Stimulated activated CD8-positive, alpha-beta memory T cell treated with anti-CD3 and anti-CD28 coated beads, Interleukin-15, amount 100 ng/mL, for 4 hours (primary cell): ENCODE data around the gene AOPEP.
"Not testable (repeated sequence)": the region's sequence is repeated elsewhere in the genome, so short reads cannot be mapped to it uniquely, and the experiment has no call there.

ENCODE experiments used
- DNase-seq, 2 donors: peaks; one replicate each; pipeline ENCODE4 v3.0.0-alpha.2; 2020; ENCODE audit warnings: low read depth in 2 of 2

The AOPEP gene

GRCh38 chr9:94818178-94818541 is 91.7 kb downstream of the AOPEP start:
- DNase-seq: no peak

DNA sequence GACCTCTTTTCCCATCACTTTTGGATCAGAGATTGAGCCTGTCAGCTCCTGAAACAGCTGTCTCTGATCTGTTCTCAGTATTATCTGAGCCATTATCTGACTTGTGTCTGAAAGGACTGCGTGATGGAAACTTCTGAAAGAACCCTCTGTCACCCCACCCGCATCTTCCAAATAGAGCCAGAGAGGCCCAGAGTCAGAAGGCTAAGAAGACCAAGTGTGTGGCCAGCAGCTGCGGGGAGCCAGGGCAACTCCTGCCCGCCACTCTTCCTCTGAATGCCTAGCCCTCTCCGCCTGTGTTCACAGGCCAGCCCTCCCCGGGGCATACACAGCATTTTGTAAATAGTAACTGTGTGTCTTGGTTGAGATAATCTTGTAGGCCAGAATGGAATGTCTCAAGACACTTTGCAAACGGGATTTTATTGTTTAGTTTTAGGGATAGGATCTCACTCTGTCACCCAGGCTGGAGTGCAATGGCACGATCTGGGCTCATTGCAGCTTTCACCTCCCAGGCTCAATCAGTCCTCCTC is 92.7 kb downstream of the AOPEP start:
- no peak for DNase-seq

- DNase-seq: no peak
Measured at GRCh38 chr9:94821098-94821887, 94.8 kb downstream of the AOPEP start.

- no peak for DNase-seq
Measured at GRCh38 chr9:94822273-94822672, 95.8 kb downstream of the AOPEP start.

DNA sequence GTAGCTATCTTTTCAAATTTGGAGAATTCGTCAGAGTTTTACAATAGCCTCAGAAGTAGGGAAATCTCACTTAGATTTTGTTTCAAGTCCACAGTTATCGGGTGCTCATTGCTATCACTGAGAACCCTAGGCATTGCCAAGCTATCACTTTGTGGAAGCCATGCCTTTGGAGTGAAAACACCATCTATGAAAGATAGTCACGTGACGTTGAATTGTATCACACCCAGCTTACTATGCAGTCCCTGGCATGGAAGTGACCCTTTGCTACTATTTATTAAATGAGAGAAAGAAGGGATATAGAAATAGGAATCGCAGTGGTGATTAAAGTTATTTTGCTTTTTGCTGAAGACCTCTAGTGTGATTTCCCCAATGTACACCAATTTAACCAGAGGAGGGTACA is 97.2 kb downstream of the AOPEP start:
- no peak for DNase-seq

DNA sequence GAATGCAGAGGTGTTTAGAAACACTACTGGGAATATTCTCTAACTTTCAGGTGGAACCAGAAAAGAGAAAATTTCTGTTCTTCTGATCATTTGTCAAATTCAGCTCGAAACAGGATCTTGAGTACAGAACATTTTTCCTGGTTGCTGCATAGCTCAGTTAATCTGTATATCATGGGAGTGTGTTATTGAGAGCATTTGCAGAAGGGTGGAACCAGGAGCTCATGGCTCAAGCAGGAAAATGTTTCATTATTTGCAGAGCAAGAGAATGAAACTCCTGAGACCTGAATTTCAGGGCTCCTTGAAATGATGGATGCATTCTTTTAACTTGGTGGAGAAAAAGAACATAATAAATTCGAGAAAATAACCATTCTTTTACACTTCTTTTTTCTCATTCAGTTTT is 97.9 kb downstream of the AOPEP start:
- no peak for DNase-seq

- DNase-seq: no peak
Measured at GRCh38 chr9:94824913-94825610, 98.6 kb downstream of the AOPEP start.

DNA sequence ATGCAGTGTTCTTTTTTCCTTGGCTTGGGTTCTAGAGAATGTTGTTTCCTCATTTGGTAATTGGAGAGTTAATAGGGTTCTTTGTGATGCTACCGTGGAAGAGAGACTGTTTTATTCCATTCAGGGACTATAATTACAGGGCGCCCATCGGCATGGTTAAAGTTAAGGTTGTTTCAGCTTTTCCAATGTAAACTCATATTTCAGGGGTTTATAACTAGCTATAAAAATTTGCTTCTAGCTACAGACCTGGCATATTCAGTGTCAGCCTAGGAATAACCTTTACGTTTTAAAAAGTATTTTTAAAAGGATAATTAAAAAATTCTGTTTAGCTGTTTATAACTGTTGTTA is 99.1 kb downstream of the AOPEP start:
- DNase-seq: no peak

DNA sequence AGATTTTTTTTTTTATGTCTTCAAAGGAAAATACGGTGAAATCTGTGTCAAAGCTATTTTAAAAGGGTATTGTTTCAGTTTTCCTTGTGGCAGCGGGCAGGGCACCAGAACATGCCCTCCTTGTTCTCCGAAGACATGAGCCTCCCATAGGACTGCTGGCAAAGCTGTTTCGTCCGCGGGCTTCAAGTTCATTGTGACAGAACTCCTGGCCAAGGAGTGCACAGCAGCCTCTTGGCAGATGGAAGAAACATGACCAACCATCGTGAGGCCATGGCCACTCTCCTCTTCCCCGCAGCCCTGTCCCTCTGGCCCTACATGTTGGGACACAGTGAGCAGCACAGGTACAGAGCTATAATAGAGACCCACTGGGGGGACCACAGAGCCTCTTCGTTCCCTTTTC is 99.5 kb downstream of the AOPEP start:
- DNase-seq: no peak

GRCh38 chr9:94826644-94827410 is 100.3 kb downstream of the AOPEP start:
- DNase-seq: no peak

- no peak for DNase-seq
Measured at GRCh38 chr9:94827584-94828304, 101.2 kb downstream of the AOPEP start.

DNA sequence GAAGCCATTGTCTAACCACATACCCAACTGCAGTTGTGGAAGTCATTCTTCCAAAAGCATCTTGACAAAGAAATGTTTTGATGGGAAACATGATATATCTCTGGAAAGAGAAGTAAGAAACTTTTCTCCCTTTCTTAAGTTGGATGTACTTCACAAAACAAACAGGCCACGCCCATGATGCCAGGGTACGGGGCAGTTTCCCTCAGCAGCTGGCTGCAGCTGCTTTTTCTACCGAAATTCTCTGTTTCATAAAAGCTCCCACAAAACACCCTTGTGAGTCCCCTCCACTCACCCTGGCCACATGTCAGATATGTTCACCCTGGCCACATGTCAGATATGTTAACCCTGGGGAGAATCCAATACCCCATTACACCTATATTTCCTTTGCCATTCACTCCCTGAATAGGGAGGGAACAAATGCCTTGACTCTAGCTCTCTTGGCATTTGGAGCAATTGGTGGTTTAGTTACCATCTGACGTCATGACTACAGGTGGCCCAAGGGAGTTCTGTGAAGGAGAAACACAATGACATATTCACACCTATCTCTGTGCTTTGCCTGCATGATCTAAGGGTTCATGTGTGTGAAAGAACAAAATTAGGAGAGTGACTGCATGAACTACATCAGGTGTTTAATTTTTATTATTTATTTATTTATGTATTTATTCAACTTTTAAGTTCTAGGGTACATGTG is 103.0 kb downstream of the AOPEP start:
- no peak for DNase-seq

- DNase-seq: not testable (repeated sequence)
Measured at GRCh38 chr9:94830071-94830604, 103.6 kb downstream of the AOPEP start.

DNA sequence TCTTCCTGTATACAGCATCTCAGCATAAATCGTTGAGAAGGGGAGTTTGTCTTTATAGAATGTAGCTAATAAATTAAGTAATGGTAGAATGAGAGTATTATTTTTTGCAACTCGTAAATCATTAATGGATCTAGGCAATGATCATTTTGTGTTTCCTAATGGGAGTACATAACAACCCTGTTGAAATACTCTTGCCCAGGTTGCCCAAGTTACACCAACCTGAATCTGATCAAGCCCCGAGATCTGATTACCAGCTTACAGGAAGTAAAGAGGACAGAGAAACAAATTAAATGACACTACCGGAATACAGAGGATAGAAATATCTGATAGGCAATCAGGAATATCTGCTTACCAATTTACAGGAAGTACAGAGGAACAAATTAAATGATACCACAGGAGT is 107.3 kb downstream of the AOPEP start:
- DNase-seq: no peak

GRCh38 chr9:94837404-94837803 is 110.9 kb downstream of the AOPEP start:
- no peak for DNase-seq

DNA sequence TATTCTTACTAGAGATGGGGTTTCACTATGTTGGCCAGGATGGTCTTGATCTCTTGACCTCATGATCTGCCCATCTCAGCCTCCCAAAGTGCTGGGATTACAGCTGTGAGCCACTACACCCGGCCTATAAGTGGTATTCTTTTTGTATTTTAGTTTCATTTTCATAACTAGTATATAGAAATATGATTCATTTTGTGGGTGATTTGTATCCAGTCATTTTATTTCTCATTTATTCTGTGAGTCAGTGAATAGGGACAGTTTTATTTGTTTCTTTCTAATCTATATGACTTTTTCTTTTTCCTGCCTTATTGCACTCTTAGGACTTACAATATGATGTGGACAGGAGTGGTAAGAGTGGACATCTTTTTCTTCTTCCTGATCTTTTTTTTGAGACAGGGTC is 112.9 kb downstream of the AOPEP start:
- DNase-seq: no peak

GRCh38 chr9:94840738-94841137 is 114.2 kb downstream of the AOPEP start:
- no peak for DNase-seq

DNA sequence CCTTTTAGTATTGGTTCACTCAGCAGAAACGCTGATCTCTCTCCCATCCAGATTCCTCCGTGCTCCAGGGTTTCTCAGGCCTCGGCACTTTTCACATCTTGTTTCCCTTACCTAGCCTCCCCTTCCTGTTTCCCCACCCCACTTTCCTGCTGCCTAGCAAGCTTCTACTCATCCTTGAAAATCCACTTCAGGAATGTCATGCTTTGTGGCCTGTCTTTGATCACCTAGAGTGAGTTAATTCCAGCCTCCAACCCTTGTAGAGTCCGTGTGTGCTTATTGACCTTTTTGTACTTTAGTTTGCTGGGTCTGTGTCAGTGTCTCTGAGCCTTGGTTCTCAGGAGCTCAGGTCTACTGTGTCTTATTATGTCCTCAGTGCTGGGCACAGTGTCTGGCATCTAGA is 116.6 kb downstream of the AOPEP start:
- no peak for DNase-seq

DNA sequence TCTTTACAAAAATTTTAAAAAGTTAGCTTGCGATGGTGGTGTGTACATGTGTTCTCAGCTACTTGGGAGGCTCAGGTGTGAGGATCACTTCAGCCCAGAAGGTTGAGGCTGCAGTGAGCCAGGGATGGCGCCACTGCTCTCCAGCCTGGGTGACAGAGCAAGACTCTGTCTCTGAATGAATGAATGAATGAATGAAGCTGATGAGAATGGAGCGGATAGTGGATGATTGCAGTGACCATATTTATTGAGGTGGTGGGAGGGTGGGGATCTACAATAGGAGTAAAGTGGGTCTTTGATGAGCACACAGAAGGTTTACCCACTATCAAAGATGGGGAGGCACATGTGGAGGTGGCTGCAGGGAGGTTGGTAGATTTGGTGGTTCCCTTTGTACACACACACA is 120.2 kb downstream of the AOPEP start:
- no peak for DNase-seq

DNA sequence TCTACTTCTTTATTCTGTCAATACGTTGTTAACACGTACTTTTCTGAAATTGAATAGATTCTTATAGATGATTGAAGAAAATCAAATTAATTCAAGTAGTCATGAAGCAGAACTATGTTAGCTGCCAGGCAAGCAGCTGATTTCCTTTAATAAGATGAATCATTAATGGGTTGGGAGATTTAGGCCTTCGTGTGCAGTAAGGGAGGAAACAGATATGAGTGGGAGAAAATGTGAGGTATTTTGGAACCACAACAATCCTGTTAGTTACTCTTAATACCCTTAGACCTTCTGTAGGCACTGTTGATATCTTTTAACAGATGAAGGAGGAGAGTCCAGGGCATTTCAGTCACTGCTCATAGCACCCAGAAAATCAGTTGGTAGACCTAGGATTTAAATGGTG is 121.0 kb downstream of the AOPEP start:
- no peak for DNase-seq

- not testable (repeated sequence) for DNase-seq
Measured at GRCh38 chr9:94848791-94849190, 122.3 kb downstream of the AOPEP start.
